ENCODE data around the gene ARHGAP6. TPM values are rescaled to one million over a fixed set of nuclear protein-coding genes. Genes with fewer than 3 reads are reported as not detected.

The ARHGAP6 gene
- total and polyA plus RNA-seq, 2 of the 4 experiments (the other 2 are of a cell fraction), result 1.4 to 1.8 TPM

GRCh38 chrX:11257290-11257689 is 408.4 kb downstream of the ARHGAP6 start:
- Histone ChIP-seq H2AK5ac (ENCODE audit: low read depth, low read length) (no peak overlapping the region), H4K20me1 (ENCODE audit: insufficient read depth, low read length) (no peaks in the 10 kb centered on the region), H3K56ac (ENCODE audit: extremely low read depth, insufficient read depth, low read length) (no peak overlapping the region), H3K4me2 (ENCODE audit: low read depth, low read length) (no peak overlapping the region), H3K79me1 (ENCODE audit: low read depth in 1 of 2, low read length in 2 of 2) (no peaks in the 10 kb centered on the region), H2BK15ac (ENCODE audit: low read depth, low read length) (no peak overlapping the region), H4K91ac (ENCODE audit: insufficient read depth, low read depth, low read length) (no peak overlapping the region), H4K5ac (ENCODE audit: low read depth, low read length) (no peak overlapping the region), H3K36me3 (ENCODE audit: control insufficient read depth, insufficient read depth, low read length) (no peaks in the 10 kb centered on the region), H3K9ac (ENCODE audit: low read depth, low read length) (no peak overlapping the region), H2AFZ (replicated peaks; ENCODE audit: low read length, poor library complexity) (no peak overlapping the region), H3K9me1 (ENCODE audit: insufficient read depth, low read length) (no peaks in the 10 kb centered on the region), H3K4me3 (ENCODE audit: insufficient read depth, low read depth, low read length) (no peak overlapping the region), H4K8ac (ENCODE audit: low read depth in 2 of 2, low read length in 2 of 2) (no peak overlapping the region), H3K27me3 (ENCODE audit: control insufficient read depth, insufficient read depth, low read length) (no peaks in the 10 kb centered on the region), H2BK5ac (ENCODE audit: low read depth, low read length, poor library complexity, severe bottlenecking) (no peak overlapping the region), H2BK20ac (ENCODE audit: low read depth, low read length) (no peak overlapping the region), H3K9me3 (ENCODE audit: control insufficient read depth, insufficient read depth, low read length) (no peaks in the 10 kb centered on the region), H3K18ac (ENCODE audit: low read depth, low read length) (no peak overlapping the region), H3K4me1 (ENCODE audit: control insufficient read depth, insufficient read depth, low read length) (peaks cover 7% of the 10 kb centered on the region), H2AK9ac (replicated peaks; ENCODE audit: low read depth, low read length, poor library complexity) (no peak overlapping the region), H2BK120ac (ENCODE audit: low read depth, low read length) (no peak overlapping the region), H3K14ac (replicated peaks; ENCODE audit: low read depth, low read length) (no peak overlapping the region), H3K4ac (ENCODE audit: low read depth, low read length) (no peak overlapping the region), H3K23ac (ENCODE audit: low read depth, low read length) (no peak overlapping the region), H3K27ac (ENCODE audit: insufficient read depth, low read length) (no peak overlapping the region)
- TF ChIP-seq, protein P1, sequence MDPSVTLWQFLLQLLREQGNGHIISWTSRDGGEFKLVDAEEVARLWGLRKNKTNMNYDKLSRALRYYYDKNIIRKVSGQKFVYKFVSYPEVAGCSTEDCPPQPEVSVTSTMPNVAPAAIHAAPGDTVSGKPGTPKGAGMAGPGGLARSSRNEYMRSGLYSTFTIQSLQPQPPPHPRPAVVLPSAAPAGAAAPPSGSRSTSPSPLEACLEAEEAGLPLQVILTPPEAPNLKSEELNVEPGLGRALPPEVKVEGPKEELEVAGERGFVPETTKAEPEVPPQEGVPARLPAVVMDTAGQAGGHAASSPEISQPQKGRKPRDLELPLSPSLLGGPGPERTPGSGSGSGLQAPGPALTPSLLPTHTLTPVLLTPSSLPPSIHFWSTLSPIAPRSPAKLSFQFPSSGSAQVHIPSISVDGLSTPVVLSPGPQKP (IDR thresholded peaks at IDR 0.05; ENCODE audit: borderline replicate concordance, low read depth, low read length), result no peak
- TF ChIP-seq BHLHE40 (IDR thresholded peaks at IDR 0.05; ENCODE audit: low read depth, low read length), result no peak
- TF ChIP-seq SMC3 (IDR thresholded peaks at IDR 0.05; ENCODE audit: low read depth, low read length), result no peak
- TF ChIP-seq MAFK (IDR thresholded peaks at IDR 0.05; ENCODE audit: low read depth, low read length), result no peak
- TF ChIP-seq RCOR1 (IDR thresholded peaks at IDR 0.05; ENCODE audit: insufficient replicate concordance, low read length), result no peak
- TF ChIP-seq CHD1 (IDR thresholded peaks at IDR 0.05; ENCODE audit: low read depth, low read length), result no peak
- TF ChIP-seq NFE2L2 (IDR thresholded peaks at IDR 0.05; ENCODE audit: low read depth, low read length), result no peak
- TF ChIP-seq CTCF (conservative IDR thresholded peaks at IDR 0.05; ENCODE audit: low read depth, low read length), result no peak
- no peak for TF ChIP-seq MXI1 (IDR thresholded peaks at IDR 0.05; ENCODE audit: borderline replicate concordance, low read depth, low read length)
- TF ChIP-seq CEBPB (IDR thresholded peaks at IDR 0.05; ENCODE audit: low read depth, low read length), result no peak
- TF ChIP-seq RAD21 (IDR thresholded peaks at IDR 0.05; ENCODE audit: low read length), result no peak
- TF ChIP-seq MAZ (IDR thresholded peaks at IDR 0.05; ENCODE audit: borderline replicate concordance, low read depth, low read length), result no peak
- TF ChIP-seq RFX5 (IDR thresholded peaks at IDR 0.05; ENCODE audit: low read depth, low read length), result no peak
- TF ChIP-seq FOS (IDR thresholded peaks at IDR 0.05; ENCODE audit: low read depth, low read length), result no peak
- TF ChIP-seq, protein P2, sequence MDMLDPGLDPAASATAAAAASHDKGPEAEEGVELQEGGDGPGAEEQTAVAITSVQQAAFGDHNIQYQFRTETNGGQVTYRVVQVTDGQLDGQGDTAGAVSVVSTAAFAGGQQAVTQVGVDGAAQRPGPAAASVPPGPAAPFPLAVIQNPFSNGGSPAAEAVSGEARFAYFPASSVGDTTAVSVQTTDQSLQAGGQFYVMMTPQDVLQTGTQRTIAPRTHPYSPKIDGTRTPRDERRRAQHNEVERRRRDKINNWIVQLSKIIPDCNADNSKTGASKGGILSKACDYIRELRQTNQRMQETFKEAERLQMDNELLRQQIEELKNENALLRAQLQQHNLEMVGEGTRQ (IDR thresholded peaks at IDR 0.05; ENCODE audit: low read depth, low read length), result no peak
- TF ChIP-seq POLR2A (IDR thresholded peaks at IDR 0.05; ENCODE audit: low read depth, low read length), result no peak
- intact Hi-C loops (cut with micrococcal nuclease), result no loop called here
- POLR2A ChIA-PET (ENCODE audit: unreplicated experiment), result no interaction called here
- dilution Hi-C loops (cut with HindIII; ENCODE audit: low sequenced_read_pairs, unreplicated experiment), result no loop called here
- no CpG with 5 or more reads among the region's 2 CpGs for WGBS, 2 experiments (ENCODE audit: extremely low coverage in 2 of 2, insufficient read length in 1 of 2)
- no peak for DNase-seq
- in situ Hi-C loops (cut with MboI; ENCODE audit: low sequenced_read_pairs), result no loop called here
- CTCF ChIA-PET, result interaction anchor here (0.6 kb wide), 1 partner anchor 1001 kb away, joined by 4 read pairs; no protein-coding TSS in a partner anchor
- no peak for ATAC-seq (ENCODE audit: low read depth)
- BruUV-seq (replicated peaks), result no TSS peak
